HepG2 (cell line): Measurements from ENCODE around the gene PIGV.

Experiments used
- BCL6 ChIP-seq: IDR thresholded peaks from 2 replicates; pipeline ENCODE4 v1.6.1; 2016; ENCODE audit warnings: missing genetic modification reagents, missing compliant biosample characterization
- BRCA1 ChIP-seq: sonication (generic); formaldehyde crosslinking; IDR thresholded peaks from 2 replicates; pipeline ENCODE4 v1.4.0; 2020; ENCODE audit warnings: missing genetic modification reagents
- PAF1 ChIP-seq: IDR thresholded peaks from 2 replicates; pipeline ENCODE4 v1.6.1; 2016; ENCODE audit warnings: missing genetic modification reagents, missing compliant biosample characterization
- PBX3 ChIP-seq: sonication (generic); formaldehyde crosslinking; IDR thresholded peaks from 2 replicates; pipeline ENCODE4 v1.8.1; 2023; ENCODE audit warnings: missing genetic modification reagents, inconsistent platforms, borderline replicate concordance
- SP4 ChIP-seq: sonication (generic); formaldehyde crosslinking; IDR thresholded peaks from 2 replicates; pipeline ENCODE4 v1.8.1; 2023; ENCODE audit warnings: mild to moderate bottlenecking, missing genetic modification reagents
- ZNF263 ChIP-seq: sonication (generic); formaldehyde crosslinking; IDR thresholded peaks from 2 replicates; pipeline ENCODE4 v1.4.0; 2020; ENCODE audit warnings: missing genetic modification reagents
- ZNF274 ChIP-seq: sonication (generic); formaldehyde crosslinking; IDR thresholded peaks from 2 replicates; pipeline ENCODE4 v1.5.1; 2020; ENCODE audit warnings: mild to moderate bottlenecking, missing genetic modification reagents
- ZNF292 ChIP-seq: sonication (generic); formaldehyde crosslinking; IDR thresholded peaks from 2 replicates; pipeline ENCODE4 v1.8.1; 2022; ENCODE audit warnings: mild to moderate bottlenecking, low read depth, missing genetic modification reagents, borderline replicate concordance

- TF ChIP-seq ZNF263 (no peak), BRCA1 (CRISPR knock-in tag) (no peak), SP4 (CRISPR knock-in tag) (no peak), ZNF274 (CRISPR knock-in tag) (no peak), PAF1 (no peak), ZNF292 (CRISPR knock-in tag) (no peak), PBX3 (CRISPR knock-in tag) (no peak), BCL6 (no peak)
These were observed 43.3 kb downstream of the PIGV start for GRCh38 chr1:26831059-26831458.
